ENCODE data around the gene ZDHHC8. TPM values are rescaled to one million over a fixed set of nuclear protein-coding genes. Genes with fewer than 3 reads are reported as not detected.

Gene ZDHHC8
- total RNA-seq, 1 experiment from 2014 or later, result 89.3 TPM

DNA sequence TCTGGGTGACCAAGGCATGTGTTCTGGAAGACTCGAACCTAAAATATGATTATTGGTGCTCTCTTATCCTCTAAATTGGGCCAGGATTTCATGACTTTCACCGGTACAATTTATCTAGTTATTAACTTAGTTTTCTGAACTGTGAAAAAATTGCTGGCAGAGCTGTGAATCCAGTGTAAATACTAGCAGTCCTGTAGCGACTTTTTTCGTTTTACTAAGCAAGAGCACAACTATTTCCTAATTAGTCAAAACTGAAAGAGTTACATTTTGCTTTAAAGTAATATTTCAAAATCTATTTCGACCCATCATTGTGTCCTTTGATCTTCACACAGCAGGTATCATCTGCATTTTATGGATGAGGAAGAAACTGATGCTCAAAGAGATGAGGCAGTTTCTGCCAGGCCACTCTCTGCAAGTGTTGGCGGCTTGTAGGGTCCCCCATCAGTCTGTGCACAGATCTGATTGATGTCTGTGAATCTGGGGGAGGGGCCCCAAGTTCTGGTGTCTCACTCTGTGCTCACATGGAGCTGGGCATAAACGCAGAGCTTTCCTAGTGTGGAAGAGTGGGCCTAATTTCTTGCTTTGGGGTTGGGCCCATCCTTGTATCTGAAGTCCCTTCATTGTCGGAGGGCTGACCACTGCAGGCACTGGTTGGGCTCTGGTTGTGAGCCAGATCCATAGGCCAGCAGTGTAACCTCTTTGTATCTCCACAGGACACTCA lies 13.1 kb upstream of the ZDHHC8 start:
- Histone ChIP-seq H3K36me3 (ENCODE audit: control insufficient read depth in 1 of 2, insufficient read depth in 2 of 2, low read length in 2 of 2) (peaks cover 24 to 43% of the 10 kb centered on the region in 2 experiments), H3K27ac (ENCODE audit: low read depth, low read length) (peak overlapping the region; percentile 79), H3K9me3 (ENCODE audit: control insufficient read depth in 1 of 2, insufficient read depth in 1 of 2, low read depth in 1 of 2, low read length in 2 of 2) (no peaks in the 10 kb centered on the region), H3K4me3 (replicated peaks in 1 of 2; ENCODE audit: low read depth in 1 of 2, low read length in 2 of 2) (peak overlapping the region; percentile 96 to 97), H3K9ac (ENCODE audit: low read length) (peak overlapping the region; percentile 99), H3K9me2 (ENCODE audit: insufficient read depth) (no peaks in the 10 kb centered on the region), H3K27me3 (ENCODE audit: insufficient read depth, low read length) (no peaks in the 10 kb centered on the region), H4K20me1 (ENCODE audit: insufficient read depth) (no peaks in the 10 kb centered on the region), H3K79me2 (ENCODE audit: insufficient read depth, low read length) (peaks cover 90% of the 10 kb centered on the region), H3K4me2 (ENCODE audit: low read length) (peak overlapping the region; percentile 91), H2AFZ (ENCODE audit: low read depth, low read length, poor library complexity, severe bottlenecking) (no peak overlapping the region), H3K4me1 (ENCODE audit: control insufficient read depth in 1 of 2, insufficient read depth in 2 of 2, low read length in 2 of 2) (peaks cover 12 to 27% of the 10 kb centered on the region in 2 experiments)
- ChIA-PET RAD21 (ENCODE audit: low non-redundant PET in 1 of 2, low total read pairs in 2 of 2, uncharacterized antibody in 2 of 2, unreplicated experiment in 2 of 2) (no interaction called here), POLR2A (no interaction called here), CTCF (interaction anchor here (1.7 kb wide), 1 partner anchor 11 kb away, joined by 3 read pairs; no protein-coding TSS in a partner anchor)
- DNase-seq (ENCODE audit: low read depth, low spot score) (no peak), ATAC-seq (no peak)
- TSS peak; percentile 68 for BruUV-seq (replicated peaks)
- TF ChIP-seq SIN3A (IDR thresholded peaks at IDR 0.05; ENCODE audit: low read depth), result no peak
- TF ChIP-seq, protein P1, sequence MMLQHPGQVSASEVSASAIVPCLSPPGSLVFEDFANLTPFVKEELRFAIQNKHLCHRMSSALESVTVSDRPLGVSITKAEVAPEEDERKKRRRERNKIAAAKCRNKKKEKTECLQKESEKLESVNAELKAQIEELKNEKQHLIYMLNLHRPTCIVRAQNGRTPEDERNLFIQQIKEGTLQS (IDR thresholded peaks at IDR 0.05), result no peak
- no peak for TF ChIP-seq SRF (IDR thresholded peaks at IDR 0.05; ENCODE audit: low read depth)
- TF ChIP-seq EZH2 (IDR thresholded peaks at IDR 0.05), result no peak
- no peak for TF ChIP-seq CEBPB (IDR thresholded peaks at IDR 0.05; ENCODE audit: low read depth)
- no peak for TF ChIP-seq YY1 (IDR thresholded peaks at IDR 0.05; ENCODE audit: extremely low read depth, insufficient replicate concordance, low read depth, low read length)
- no peak for TF ChIP-seq ZFX (IDR thresholded peaks at IDR 0.05)
- TF ChIP-seq, protein P2, sequence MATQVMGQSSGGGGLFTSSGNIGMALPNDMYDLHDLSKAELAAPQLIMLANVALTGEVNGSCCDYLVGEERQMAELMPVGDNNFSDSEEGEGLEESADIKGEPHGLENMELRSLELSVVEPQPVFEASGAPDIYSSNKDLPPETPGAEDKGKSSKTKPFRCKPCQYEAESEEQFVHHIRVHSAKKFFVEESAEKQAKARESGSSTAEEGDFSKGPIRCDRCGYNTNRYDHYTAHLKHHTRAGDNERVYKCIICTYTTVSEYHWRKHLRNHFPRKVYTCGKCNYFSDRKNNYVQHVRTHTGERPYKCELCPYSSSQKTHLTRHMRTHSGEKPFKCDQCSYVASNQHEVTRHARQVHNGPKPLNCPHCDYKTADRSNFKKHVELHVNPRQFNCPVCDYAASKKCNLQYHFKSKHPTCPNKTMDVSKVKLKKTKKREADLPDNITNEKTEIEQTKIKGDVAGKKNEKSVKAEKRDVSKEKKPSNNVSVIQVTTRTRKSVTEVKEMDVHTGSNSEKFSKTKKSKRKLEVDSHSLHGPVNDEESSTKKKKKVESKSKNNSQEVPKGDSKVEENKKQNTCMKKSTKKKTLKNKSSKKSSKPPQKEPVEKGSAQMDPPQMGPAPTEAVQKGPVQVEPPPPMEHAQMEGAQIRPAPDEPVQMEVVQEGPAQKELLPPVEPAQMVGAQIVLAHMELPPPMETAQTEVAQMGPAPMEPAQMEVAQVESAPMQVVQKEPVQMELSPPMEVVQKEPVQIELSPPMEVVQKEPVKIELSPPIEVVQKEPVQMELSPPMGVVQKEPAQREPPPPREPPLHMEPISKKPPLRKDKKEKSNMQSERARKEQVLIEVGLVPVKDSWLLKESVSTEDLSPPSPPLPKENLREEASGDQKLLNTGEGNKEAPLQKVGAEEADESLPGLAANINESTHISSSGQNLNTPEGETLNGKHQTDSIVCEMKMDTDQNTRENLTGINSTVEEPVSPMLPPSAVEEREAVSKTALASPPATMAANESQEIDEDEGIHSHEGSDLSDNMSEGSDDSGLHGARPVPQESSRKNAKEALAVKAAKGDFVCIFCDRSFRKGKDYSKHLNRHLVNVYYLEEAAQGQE (IDR thresholded peaks at IDR 0.05; ENCODE audit: low read depth), result no peak
- intact Hi-C loops (cut with micrococcal nuclease), result loop anchor here (10.0 kb wide), 1 partner anchor 154 kb away; no protein-coding TSS in a partner anchor

All from HCT116 (cell line).